IMR-90 (cell line): ENCODE results near the gene FES. TPM values are rescaled to one million over a fixed set of nuclear protein-coding genes. Genes with fewer than 3 reads are reported as not detected.

Source experiments
- ATAC-seq: fragments of 200-7000 bp; cut with Tn5 transposase; 2 replicates; pipeline ENCODE4 v1.9.1; 2020; ENCODE audit warnings: low read depth, mild to moderate bottlenecking, moderate library complexity
- BruUV-seq: library from RNA; stranded (reverse); fragments of 400-500 nt; replicated peaks from 2 replicates; lab custom pipeline; 2021; lab: Mats Ljungman, UMichigan
- CTCF ChIA-PET: fragments of 300-600 bp; formaldehyde crosslinking; extraction: SDS; loops from one replicate; lab custom pipeline; 2021; ENCODE audit warnings: antibody characterized with exemption; lab: Yijun Ruan, JAX
- POLR2A ChIA-PET: fragments of 300-600 bp; sonication (Branson Sonifier 250); formaldehyde crosslinking; loops from one replicate; lab custom pipeline; 2022; ENCODE audit warnings: antibody characterized with exemption; ENCODE audit not compliant: unreplicated experiment; lab: Charles Lee
- DNase-seq: peaks from one replicate; pipeline ENCODE4 v3.0.0; 2013
- H2AFZ ChIP-seq: replicated peaks from 2 replicates; pipeline ENCODE3; 2013; ENCODE audit warnings: low read length, mild to moderate bottlenecking; ENCODE audit not compliant: poor library complexity
- H2AK5ac ChIP-seq: 2 replicates; pipeline ENCODE4 v1.6.1; 2013; ENCODE audit warnings: low read depth, low read length, inconsistent platforms
- H2AK9ac ChIP-seq: replicated peaks from 2 replicates; pipeline ENCODE3; 2013; ENCODE audit warnings: mild to moderate bottlenecking, low read depth, low read length, moderate library complexity; ENCODE audit not compliant: poor library complexity
- H2BK120ac ChIP-seq: 2 replicates; pipeline ENCODE4 v1.6.1; 2013; ENCODE audit warnings: low read depth, low read length, inconsistent platforms
- H2BK15ac ChIP-seq: 3 replicates; pipeline ENCODE4 v1.6.1; 2013; ENCODE audit warnings: low read depth, low read length, inconsistent platforms
- H2BK20ac ChIP-seq: 2 replicates; pipeline ENCODE4 v1.6.1; 2013; ENCODE audit warnings: low read depth, mild to moderate bottlenecking, inconsistent platforms, low read length, moderate library complexity
- H2BK5ac ChIP-seq: 2 replicates; pipeline ENCODE4 v1.6.1; 2013; ENCODE audit warnings: mild to moderate bottlenecking, low read depth, low read length, inconsistent platforms; ENCODE audit not compliant: poor library complexity, severe bottlenecking
- H3K14ac ChIP-seq: replicated peaks from 2 replicates; pipeline ENCODE4 v1.6.1; 2013; ENCODE audit warnings: low read depth, low read length, inconsistent platforms
- H3K18ac ChIP-seq: 2 replicates; pipeline ENCODE4 v1.6.1; 2013; ENCODE audit warnings: low read depth, low read length, control low read depth
- H3K23ac ChIP-seq: 2 replicates; pipeline ENCODE4 v1.6.1; 2013; ENCODE audit warnings: low read depth, low read length, inconsistent platforms
- H3K27ac ChIP-seq: 2 replicates; pipeline ENCODE4 v1.5.1; 2013; ENCODE audit warnings: mild to moderate bottlenecking, control low read depth, low read length; ENCODE audit not compliant: insufficient read depth
- H3K27me3 ChIP-seq: 2 replicates; pipeline ENCODE4 v1.6.1; 2013; ENCODE audit warnings: low read length; ENCODE audit not compliant: control insufficient read depth, insufficient read depth
- H3K36me3 ChIP-seq: 2 replicates; pipeline ENCODE4 v1.6.1; 2013; ENCODE audit warnings: low read length, mixed read lengths; ENCODE audit not compliant: control insufficient read depth, insufficient read depth
- H3K4ac ChIP-seq: 2 replicates; pipeline ENCODE4 v1.6.1; 2013; ENCODE audit warnings: low read depth, low read length, inconsistent platforms
- H3K4me1 ChIP-seq: 2 replicates; pipeline ENCODE4 v1.6.1; 2013; ENCODE audit warnings: low read length, mixed read lengths; ENCODE audit not compliant: control insufficient read depth, insufficient read depth
- H3K4me2 ChIP-seq: 2 replicates; pipeline ENCODE4 v1.6.1; 2013; ENCODE audit warnings: low read depth, mild to moderate bottlenecking, control low read depth, low read length, moderate library complexity
- H3K4me3 ChIP-seq: 2 replicates; pipeline ENCODE4 v1.5.1; 2013; ENCODE audit warnings: low read depth, mild to moderate bottlenecking, control low read depth, low read length, moderate library complexity; ENCODE audit not compliant: insufficient read depth
- H3K56ac ChIP-seq: 2 replicates; pipeline ENCODE4 v1.6.1; 2013; ENCODE audit warnings: low read length, inconsistent platforms; ENCODE audit not compliant: insufficient read depth; ENCODE audit errors: extremely low read depth
- H3K79me1 ChIP-seq, 2 experiments: 2 replicates each; pipeline ENCODE4 v1.6.1; 2013; ENCODE audit warnings: low read length in 2 of 2, inconsistent platforms in 1 of 2, low read depth in 1 of 2
- H3K9ac ChIP-seq: 2 replicates; pipeline ENCODE4 v1.6.1; 2013; ENCODE audit warnings: low read depth, low read length, control low read depth
- H3K9me1 ChIP-seq: 2 replicates; pipeline ENCODE4 v1.6.1; 2013; ENCODE audit warnings: low read length, inconsistent platforms; ENCODE audit not compliant: insufficient read depth
- H3K9me3 ChIP-seq: 2 replicates; pipeline ENCODE4 v1.6.1; 2013; ENCODE audit warnings: low read length; ENCODE audit not compliant: control insufficient read depth, insufficient read depth
- H4K20me1 ChIP-seq: 2 replicates; pipeline ENCODE4 v1.6.1; 2013; ENCODE audit warnings: low read length, inconsistent platforms; ENCODE audit not compliant: insufficient read depth
- H4K5ac ChIP-seq: 2 replicates; pipeline ENCODE4 v1.6.1; 2013; ENCODE audit warnings: mild to moderate bottlenecking, low read depth, low read length, control low read depth
- H4K8ac ChIP-seq, 2 experiments: 2 replicates each; pipeline ENCODE4 v1.6.1; 2013; ENCODE audit warnings: low read depth in 2 of 2, low read length in 2 of 2, control low read depth in 1 of 2, inconsistent platforms in 1 of 2
- H4K91ac ChIP-seq: 2 replicates; pipeline ENCODE4 v1.6.1; 2013; ENCODE audit warnings: low read depth, low read length, inconsistent platforms; ENCODE audit not compliant: insufficient read depth
- CHD1 ChIP-seq: IDR thresholded peaks from 2 replicates; pipeline ENCODE4 v1.6.1; 2012; ENCODE audit warnings: low read depth, low read length, improper control_type of control experiment
- FOS ChIP-seq: fragments of 150-350 bp; IDR thresholded peaks from 2 replicates; pipeline ENCODE4 v1.6.1; 2016; ENCODE audit warnings: low read depth, low read length
- NFE2L2 ChIP-seq: fragments of 150-350 bp; IDR thresholded peaks from 2 replicates; pipeline ENCODE4 v1.6.1; 2016; ENCODE audit warnings: low read depth, mild to moderate bottlenecking, low read length
- RFX5 ChIP-seq: IDR thresholded peaks from 2 replicates; pipeline ENCODE4 v1.8.0; 2012; ENCODE audit warnings: low read depth, mild to moderate bottlenecking, low read length, moderate library complexity
- USF2 ChIP-seq: fragments of 150-350 bp; IDR thresholded peaks from 2 replicates; pipeline ENCODE4 v1.6.1; 2017; ENCODE audit warnings: mild to moderate bottlenecking, antibody characterized with exemption, low read length, low read depth
- WGBS, 2 experiments: methylation state at CpG; one replicate each; pipeline versions ENCODE4 v1.1.5 to v1.1.7; 2013; ENCODE audit warnings: missing lambda C conversion rate in 2 of 2; ENCODE audit not compliant: insufficient read length in 1 of 2; ENCODE audit errors: extremely low coverage in 2 of 2; 5-methylcytosine and 5-hydroxymethylcytosine counted together
- dilution Hi-C: fragments of 300-500 bp; cut with HindIII; formaldehyde crosslinking; loops from one replicate; pipeline ENCODE4 v1.14.3; 2018; ENCODE audit warnings: low sequenced_read_pairs; ENCODE audit not compliant: unreplicated experiment
- in situ Hi-C: fragments of 300-500 bp; cut with MboI; formaldehyde crosslinking; loops from 3 replicates; pipeline ENCODE4 v1.14.3; 2019; ENCODE audit warnings: low sequenced_read_pairs, inconsistent platforms, mixed read lengths
- intact Hi-C: fragments of 100-400 bp; cut with micrococcal nuclease; formaldehyde crosslinking; loops from 2 replicates; pipeline ENCODE4 v1.10.0; 2022
- polyA plus RNA-seq, 3 experiments: library from polyadenylated mRNA; depleted of rRNA; stranded (reverse); fragments of >200 nt; gene quantifications; 2 replicates each; pipeline ENCODE4 v1.2.3, GENCODE V29; 2012; ENCODE audit warnings: low replicate concordance in 1 of 3
- total RNA-seq: library from RNA; depleted of rRNA; stranded (reverse); fragments of >200 nt; gene quantifications from 2 replicates; pipeline ENCODE4 v1.2.3, GENCODE V29; 2012

Gene FES
- total and polyA plus RNA-seq, 2 of the 4 experiments (the other 2 are of a cell fraction) = 10.5 to 11.7 TPM

DNA sequence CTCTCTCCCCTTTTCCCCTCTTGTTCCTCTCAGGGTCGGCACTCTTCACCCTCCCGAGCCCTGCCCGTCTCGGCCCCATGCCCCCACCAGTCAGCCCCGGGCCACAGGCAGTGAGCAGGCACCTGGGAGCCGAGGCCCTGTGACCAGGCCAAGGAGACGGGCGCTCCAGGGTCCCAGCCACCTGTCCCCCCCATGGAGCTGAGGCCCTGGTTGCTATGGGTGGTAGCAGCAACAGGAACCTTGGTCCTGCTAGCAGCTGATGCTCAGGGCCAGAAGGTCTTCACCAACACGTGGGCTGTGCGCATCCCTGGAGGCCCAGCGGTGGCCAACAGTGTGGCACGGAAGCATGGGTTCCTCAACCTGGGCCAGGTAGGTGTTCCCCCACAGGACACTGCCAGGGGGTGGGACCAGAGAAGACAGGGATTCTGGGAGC lies 8.7 kb upstream of the FES start:
- peaks cover 46% of the 10 kb centered on the region for H3K36me3 ChIP-seq

More for the DNA sequence above, 8.7 kb upstream of the FES start:
- ATAC-seq (no peak), DNase-seq (no peak)
- Histone ChIP-seq H4K5ac (no peak overlapping the region), H2BK15ac (no peak overlapping the region), H3K23ac (no peak overlapping the region), H3K9me1 (peaks cover 6% of the 10 kb centered on the region), H2AK5ac (no peak overlapping the region), H3K4me1 (peaks cover 21% of the 10 kb centered on the region), H4K20me1 (peaks cover 20% of the 10 kb centered on the region), H2BK5ac (no peak overlapping the region), H3K27ac (no peak overlapping the region), H3K4ac (no peak overlapping the region), H2BK20ac (no peak overlapping the region), H4K8ac (no peak overlapping the region), H3K9me3 (no peaks in the 10 kb centered on the region), H3K79me1 (peaks cover 14 to 51% of the 10 kb centered on the region in 2 experiments), H3K4me2 (no peak overlapping the region), H2BK120ac (no peak overlapping the region), H3K14ac (no peak overlapping the region), H3K27me3 (no peaks in the 10 kb centered on the region), H4K91ac (no peak overlapping the region), H3K4me3 (no peak overlapping the region), H3K9ac (no peak overlapping the region), H3K56ac (no peak overlapping the region), H3K18ac (no peak overlapping the region), H2AK9ac (no peak overlapping the region), H2AFZ (no peak overlapping the region)
- in situ Hi-C loops (loop anchor here (25.0 kb wide), 1 partner anchor 563 kb away; no protein-coding TSS in a partner anchor), intact Hi-C loops (no loop called here), dilution Hi-C loops (no loop called here)
- WGBS, 2 experiments = 90% methylated on average over 6 of the region's 12 CpGs; no CpG with 5 or more reads in 1 of the 2 experiments
- BruUV-seq = no TSS peak
- no peak for TF ChIP-seq USF2
- TF ChIP-seq RFX5 = no peak
- TF ChIP-seq FOS = no peak
- no peak for TF ChIP-seq CHD1
- no peak for TF ChIP-seq NFE2L2
- ChIA-PET CTCF (no interaction called here), POLR2A (no interaction called here)
